GM18951 (cell line): ENCODE results near the gene NAV3.

Experiments
- POLR2A ChIP-seq: IDR thresholded peaks from 4 replicates; pipeline ENCODE4 v1.6.1; 2011; ENCODE audit warnings: mild to moderate bottlenecking; ENCODE audit not compliant: insufficient read length, insufficient read depth; ENCODE audit errors: extremely low read depth
- in situ Hi-C: fragments of 300-500 bp; cut with MboI; formaldehyde crosslinking; loops from one replicate; pipeline ENCODE4 v1.12.0; 2022; ENCODE audit warnings: low sequenced_read_pairs, mixed read lengths, inconsistent platforms; ENCODE audit not compliant: unreplicated experiment

NAV3 gene

DNA sequence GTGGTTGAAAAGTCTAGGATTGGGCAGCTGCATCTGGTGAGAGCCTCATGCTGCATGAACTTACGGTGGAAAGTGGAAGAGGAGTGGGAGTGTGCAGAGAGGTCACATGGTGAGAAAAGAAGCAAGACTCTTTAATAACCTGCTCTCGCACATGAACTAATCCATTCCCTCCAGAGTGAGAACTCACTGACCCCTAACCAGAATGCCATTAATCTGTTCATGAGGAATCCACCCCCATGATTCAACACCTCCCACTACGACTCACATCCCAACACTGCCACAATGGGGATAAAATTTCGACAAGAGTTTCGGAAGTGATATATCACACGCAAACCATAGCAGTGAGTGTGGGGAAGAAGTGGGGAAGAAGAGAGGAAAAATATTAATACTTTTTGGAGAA is 377.4 kb downstream of the NAV3 start:
- in situ Hi-C loops, result no loop called here
- TF ChIP-seq POLR2A, result no peak

DNA sequence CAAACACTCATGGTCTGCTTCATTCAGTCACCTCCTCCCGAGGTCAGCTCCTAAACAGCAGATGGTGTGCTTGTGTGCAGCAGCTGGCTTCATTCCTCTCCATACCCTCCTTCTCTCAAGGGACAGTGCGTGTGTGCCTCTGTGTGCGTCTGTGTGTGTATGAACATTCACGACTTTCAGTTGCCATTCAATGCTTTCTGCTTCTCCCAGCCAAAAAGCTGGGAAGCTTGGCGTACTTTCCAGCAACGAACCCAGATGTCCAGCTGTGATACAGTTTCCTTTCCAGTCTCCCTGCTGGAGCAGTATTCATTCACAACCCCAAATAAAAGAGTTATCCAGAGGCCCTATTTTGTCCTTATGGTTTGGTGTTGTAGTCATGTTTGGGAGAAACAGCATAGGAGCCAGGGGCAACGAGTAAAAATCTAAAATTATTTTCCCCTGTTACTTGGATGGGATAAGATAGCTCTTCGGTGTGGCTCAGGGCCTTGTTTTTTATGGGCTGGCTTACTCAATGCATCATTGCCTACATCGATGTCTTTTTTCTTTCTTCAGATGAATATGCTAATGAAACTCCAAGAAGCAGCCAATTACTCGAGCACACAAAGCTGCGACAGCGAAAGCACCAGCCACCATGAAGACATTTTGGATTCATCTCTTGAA is 379.3 kb downstream of the NAV3 start:
- in situ Hi-C loops, result no loop called here
- TF ChIP-seq POLR2A, result no peak

DNA sequence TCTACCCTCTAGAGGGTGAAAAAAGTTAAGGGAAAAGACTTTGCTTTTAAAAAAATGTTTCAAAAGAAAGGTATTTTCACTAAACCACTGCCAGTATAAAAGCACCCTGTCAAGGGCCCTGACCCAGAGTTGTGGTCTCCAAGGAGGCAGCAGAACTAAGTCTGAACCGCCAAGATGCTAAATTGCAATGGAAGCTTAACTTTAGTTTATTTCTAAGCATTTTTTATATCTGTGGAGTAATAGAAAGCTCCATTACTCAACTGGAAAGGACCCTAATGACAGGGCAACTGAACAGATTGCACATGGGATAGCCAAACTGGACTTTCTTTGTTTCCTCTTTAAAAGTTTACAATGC is 379.8 kb downstream of the NAV3 start:
- no peak for TF ChIP-seq POLR2A
- in situ Hi-C loops, result no loop called here

GRCh38 chr12:78210894-78211302 is 380.2 kb downstream of the NAV3 start:
- in situ Hi-C loops, result no loop called here
- no peak for TF ChIP-seq POLR2A

DNA sequence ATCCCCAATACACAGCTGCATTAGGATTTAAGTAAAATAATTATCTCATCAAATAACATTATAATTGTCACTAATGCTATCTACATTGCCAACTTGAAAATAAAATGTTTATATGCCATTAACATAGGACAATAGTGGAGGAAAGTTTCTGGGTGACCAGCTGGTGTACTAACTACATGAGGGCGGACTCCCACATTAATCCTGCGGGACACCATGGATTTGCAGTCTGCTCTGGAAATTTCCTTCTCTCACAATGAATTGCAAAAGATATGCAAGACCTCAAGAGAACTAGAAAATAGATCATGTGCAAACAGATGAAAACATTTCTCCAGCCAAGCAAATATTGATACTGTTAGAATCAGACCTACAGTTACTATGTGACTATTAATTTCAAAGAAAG is 390.1 kb downstream of the NAV3 start:
- TF ChIP-seq POLR2A, result no peak
- in situ Hi-C loops, result no loop called here

DNA sequence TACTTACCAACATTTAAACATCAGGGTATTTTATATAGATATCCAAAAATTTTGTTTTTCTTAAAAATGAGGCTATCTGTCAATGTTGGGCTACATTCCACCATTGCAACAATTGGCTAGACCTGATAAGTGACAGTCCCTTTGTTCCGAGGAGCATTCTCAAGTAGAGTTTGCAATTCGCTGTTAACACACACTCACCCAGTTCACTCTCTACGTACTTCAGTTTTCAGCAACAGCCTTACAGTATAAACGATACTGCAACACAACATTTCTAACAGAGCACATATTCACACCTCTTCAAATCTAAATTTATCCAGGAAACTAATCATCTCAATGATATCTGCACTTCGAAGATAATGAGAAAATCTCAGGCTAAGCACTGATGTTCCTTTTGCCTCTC is 393.5 kb downstream of the NAV3 start:
- in situ Hi-C loops, result no loop called here
- TF ChIP-seq POLR2A, result no peak

- no peak for TF ChIP-seq POLR2A
- in situ Hi-C loops, result no loop called here
Observed at GRCh38 chr12:78226763-78227162, 396.1 kb downstream of the NAV3 start.

- no peak for TF ChIP-seq POLR2A
- in situ Hi-C loops, result no loop called here
Observed at GRCh38 chr12:78229591-78230101, 399.0 kb downstream of the NAV3 start.

- TF ChIP-seq POLR2A, result no peak
- in situ Hi-C loops, result no loop called here
Observed at GRCh38 chr12:78232756-78233155, 402.1 kb downstream of the NAV3 start.

DNA sequence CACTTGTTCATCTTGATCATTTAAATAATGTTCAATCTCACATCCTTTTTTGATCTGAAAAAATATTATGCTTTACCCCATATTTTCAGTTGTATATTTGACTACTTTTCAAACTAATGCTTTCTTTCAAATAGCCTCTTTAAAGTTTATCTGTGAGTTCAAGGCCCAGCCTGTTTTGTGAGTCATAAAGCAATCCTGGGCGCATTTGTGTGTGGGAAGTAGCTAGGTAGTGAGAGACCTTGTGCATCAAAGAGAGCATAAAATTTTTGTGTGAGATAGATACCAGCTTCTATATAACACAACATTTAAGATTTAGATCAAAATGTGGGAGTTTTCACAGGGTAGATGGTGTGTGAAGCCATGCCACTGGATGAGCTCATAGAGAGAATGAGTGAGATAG is 405.6 kb downstream of the NAV3 start:
- no peak for TF ChIP-seq POLR2A

GRCh38 chr12:78239544-78239943 is 408.9 kb downstream of the NAV3 start:
- in situ Hi-C loops, result no loop called here

More for the DNA sequence above, 405.6 kb downstream of the NAV3 start:
- in situ Hi-C loops, result no loop called here

GRCh38 chr12:78240827-78241226 is 410.1 kb downstream of the NAV3 start:
- in situ Hi-C loops, result no loop called here
- TF ChIP-seq POLR2A, result no peak

More at GRCh38 chr12:78239544-78239943, 408.9 kb downstream of the NAV3 start:
- no peak for TF ChIP-seq POLR2A

GRCh38 chr12:78241446-78241845 is 410.8 kb downstream of the NAV3 start:
- TF ChIP-seq POLR2A, result no peak
- in situ Hi-C loops, result no loop called here

DNA sequence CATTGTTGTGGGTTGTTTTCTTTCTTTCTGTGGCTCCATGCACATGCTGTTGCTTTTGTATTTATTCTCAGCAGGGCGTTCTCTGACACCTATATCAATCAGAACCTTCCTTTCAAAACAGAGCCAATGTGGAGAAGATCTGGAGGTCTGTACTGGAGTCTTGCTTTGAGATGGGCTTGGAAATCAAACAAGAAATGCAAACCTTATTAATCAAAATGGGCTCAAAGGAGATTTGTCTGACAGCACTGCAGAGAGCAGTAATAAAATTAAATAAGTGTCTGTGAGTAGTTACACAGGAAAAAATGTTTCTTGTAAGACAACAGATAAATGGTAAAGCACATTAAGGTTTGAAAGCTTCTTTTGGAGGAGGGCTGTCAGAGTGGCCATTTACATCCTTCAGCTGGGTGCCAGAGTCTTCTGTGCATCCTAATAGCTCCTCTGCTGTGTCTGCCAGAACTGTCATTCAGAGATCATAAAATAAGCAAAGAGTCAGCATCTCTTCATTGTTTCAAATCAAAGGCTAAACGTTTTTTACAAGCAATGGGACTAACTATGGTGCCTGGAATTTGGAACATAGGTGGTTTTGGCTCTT is 414.3 kb downstream of the NAV3 start:
- in situ Hi-C loops, result no loop called here
- no peak for TF ChIP-seq POLR2A
